Skeletal muscle tissue (tissue), 4 donors: ENCODE results near the gene ATP13A5. TPM values are rescaled to one million over a fixed set of nuclear protein-coding genes. Genes with fewer than 3 reads are reported as not detected.
A peak's percentile ranks its signal among the peaks of the same experiment; 100 is the strongest.

Experiments used
- H3K27ac ChIP-seq: one replicate; pipeline ENCODE4 v1.7.0; 2013; ENCODE audit warnings: mild to moderate bottlenecking, low read depth, low read length, inconsistent platforms
- H3K27me3 ChIP-seq, 3 donors: one replicate each; pipeline ENCODE4 v1.7.0; 2013; ENCODE audit warnings: low read length in 3 of 3; ENCODE audit not compliant: control insufficient read depth in 3 of 3, insufficient read depth in 3 of 3
- H3K36me3 ChIP-seq, 3 donors: one replicate each; pipeline ENCODE4 v1.7.0; 2013; ENCODE audit warnings: low read length in 3 of 3; ENCODE audit not compliant: control insufficient read depth in 3 of 3, insufficient read depth in 3 of 3
- H3K4me1 ChIP-seq, 3 donors: one replicate each; pipeline ENCODE4 v1.7.0; 2013; ENCODE audit warnings: low read length in 3 of 3, mild to moderate bottlenecking in 3 of 3; ENCODE audit not compliant: control insufficient read depth in 3 of 3, insufficient read depth in 3 of 3
- H3K4me3 ChIP-seq, 3 donors: one replicate each; pipeline ENCODE4 v1.7.0; 2013; ENCODE audit warnings: low read length in 3 of 3
- H3K9ac ChIP-seq, 3 donors: one replicate each; pipeline ENCODE4 v1.7.0; 2013; ENCODE audit warnings: low read length in 3 of 3, mild to moderate bottlenecking in 3 of 3, moderate library complexity in 2 of 3, low read depth in 1 of 3
- H3K9me3 ChIP-seq, 3 donors: one replicate each; pipeline ENCODE4 v1.7.0; 2013; ENCODE audit warnings: low read length in 3 of 3; ENCODE audit not compliant: control insufficient read depth in 3 of 3
- total RNA-seq: library from RNA; depleted of rRNA; stranded (reverse); fragments of >200 nt; gene quantifications from one replicate; pipeline ENCODE4 v1.2.3, GENCODE V29; 2014
- donor health status: Osteomylitis.

Gene ATP13A5
- total RNA-seq, 1 donor from 2014 or later, result not detected

DNA sequence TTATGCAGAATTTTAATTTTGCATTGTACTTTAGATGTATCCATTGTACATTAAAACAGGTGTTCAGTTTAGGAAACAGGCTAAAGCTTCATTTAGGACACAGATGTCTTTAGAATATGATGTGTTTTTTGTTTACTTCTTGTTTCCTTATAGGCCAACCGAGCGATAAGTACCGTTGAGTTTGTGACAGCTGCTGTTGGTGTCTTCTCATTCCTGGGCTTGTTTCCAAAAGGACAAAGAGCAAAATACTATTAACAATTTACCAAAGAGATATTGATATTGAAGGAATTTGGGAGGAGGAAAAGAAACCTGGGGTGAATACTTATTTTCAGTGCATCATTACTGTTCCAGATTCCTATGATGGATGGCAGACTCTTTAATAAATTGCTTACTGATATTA is 108.1 kb downstream of the ATP13A5 start:
- Histone ChIP-seq H3K27ac (no peak overlapping the region), H3K36me3 (peaks cover 0 to 3% (median 0%) of the 10 kb centered on the region in 3 donors), H3K4me1 (peaks cover 0 to 7% (median 6%) of the 10 kb centered on the region in 3 donors), H3K9me3 (no peaks in the 10 kb centered on the region), H3K4me3 (no peak overlapping the region), H3K27me3 (no peaks in the 10 kb centered on the region), H3K9ac (no peak overlapping the region)

DNA sequence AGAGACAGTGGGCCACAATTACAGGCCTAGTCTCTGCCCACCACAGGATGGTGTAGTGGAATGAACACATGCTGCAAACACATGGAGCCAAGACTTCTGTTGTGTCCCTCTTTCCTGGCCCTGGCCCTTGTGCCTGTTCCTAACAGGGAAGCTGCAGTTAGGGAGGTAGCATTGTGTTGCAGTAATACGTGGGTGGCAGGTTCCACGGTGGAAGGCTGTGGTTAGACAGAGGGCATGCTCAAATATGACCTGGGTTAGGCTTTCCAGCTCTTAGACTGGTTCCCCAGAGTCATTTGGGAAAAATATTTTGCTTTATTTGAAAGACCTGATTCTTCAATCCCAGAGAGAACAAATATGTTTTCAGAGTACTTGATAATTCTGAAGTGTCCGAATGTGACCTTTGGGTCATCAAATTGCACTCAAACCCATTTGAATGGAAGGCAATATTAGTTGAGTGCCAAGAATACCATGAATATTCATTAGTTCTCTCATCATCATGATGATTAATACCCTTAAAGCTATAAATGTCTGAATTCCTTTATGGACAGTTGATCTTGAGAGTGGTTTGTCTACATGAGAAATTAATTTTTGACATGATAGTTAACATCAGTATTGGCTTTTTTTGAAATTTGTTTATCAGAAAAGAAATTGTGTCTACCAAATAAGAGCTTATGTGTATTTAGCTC is 109.1 kb downstream of the ATP13A5 start:
- Histone ChIP-seq H3K27ac (no peak overlapping the region), H3K9me3 (no peaks in the 10 kb centered on the region), H3K27me3 (no peaks in the 10 kb centered on the region), H3K9ac (no peak overlapping the region), H3K36me3 (peaks cover 0 to 3% (median 0%) of the 10 kb centered on the region in 3 donors), H3K4me1 (peaks cover 0 to 7% (median 6%) of the 10 kb centered on the region in 3 donors), H3K4me3 (no peak overlapping the region)

DNA sequence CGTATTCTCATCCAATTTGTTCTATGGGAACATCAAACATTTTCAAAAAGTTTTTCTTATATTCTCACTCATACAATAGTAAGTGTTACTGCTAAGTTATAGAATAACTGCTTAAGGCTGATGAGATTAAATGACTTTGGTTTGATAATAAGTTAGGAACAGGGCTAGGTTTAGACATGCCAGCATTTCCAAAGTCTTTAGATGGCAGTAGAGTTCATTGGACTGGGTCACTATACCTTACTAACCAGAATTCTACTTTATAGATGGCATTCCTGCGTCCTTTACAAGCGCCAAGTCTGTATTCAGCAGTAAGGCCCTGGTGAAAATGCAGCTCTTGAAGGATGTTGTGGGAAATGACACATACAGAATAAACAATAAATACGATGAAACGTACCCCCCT is 115.8 kb downstream of the ATP13A5 start:
- Histone ChIP-seq H3K9me3 (no peaks in the 10 kb centered on the region), H3K4me3 (no peak overlapping the region), H3K9ac (no peak overlapping the region), H3K27me3 (no peaks in the 10 kb centered on the region), H3K4me1 (no peaks in the 10 kb centered on the region), H3K27ac (no peak overlapping the region), H3K36me3 (peaks cover 0 to 3% (median 0%) of the 10 kb centered on the region in 3 donors)

GRCh38 chr3:193261970-193262369 is 116.6 kb downstream of the ATP13A5 start:
- H3K4me3 ChIP-seq, result no peak overlapping the region
- H3K9ac ChIP-seq, result no peak overlapping the region
- no peaks in the 10 kb centered on the region for H3K36me3 ChIP-seq
- H3K9me3 ChIP-seq, result no peaks in the 10 kb centered on the region
- H3K4me1 ChIP-seq, result no peaks in the 10 kb centered on the region
- H3K27ac ChIP-seq, result no peak overlapping the region
- H3K27me3 ChIP-seq, result no peaks in the 10 kb centered on the region

DNA sequence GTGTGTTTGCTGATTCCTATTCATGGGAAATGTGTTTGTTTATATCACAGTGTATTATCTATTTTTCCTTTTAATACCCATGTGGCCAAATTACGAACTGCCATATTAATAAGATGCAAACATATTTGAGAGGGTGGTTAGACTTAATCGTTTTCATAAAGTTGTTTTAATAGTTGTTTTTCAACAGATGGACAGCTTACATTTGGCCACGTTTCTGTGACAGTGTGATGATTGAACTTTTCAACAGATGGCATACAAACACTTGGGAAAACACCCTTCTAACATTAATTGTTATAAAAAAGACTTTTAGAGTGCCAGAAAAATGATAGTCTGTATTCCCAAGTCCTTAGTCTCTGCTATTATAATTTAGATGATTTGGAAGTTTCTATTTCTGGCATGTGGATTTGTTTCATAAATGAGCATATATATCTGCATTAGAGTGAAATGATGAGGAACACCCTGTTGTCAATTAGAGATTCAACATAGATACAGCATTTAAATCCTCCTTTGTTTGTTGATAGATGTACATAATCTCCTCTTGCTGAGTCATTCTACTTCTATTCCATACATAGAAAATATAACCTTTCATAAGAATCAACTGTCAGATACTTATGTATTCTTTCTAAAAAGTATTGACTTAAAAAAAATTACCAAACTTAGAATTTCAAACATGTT is 124.4 kb downstream of the ATP13A5 start:
- Histone ChIP-seq H3K9me3 (peaks cover 0 to 6% (median under 1%) of the 10 kb centered on the region in 3 donors), H3K27me3 (no peaks in the 10 kb centered on the region), H3K4me1 (no peaks in the 10 kb centered on the region), H3K27ac (no peak overlapping the region), H3K4me3 (no peak overlapping the region), H3K36me3 (no peaks in the 10 kb centered on the region), H3K9ac (no peak overlapping the region)

DNA sequence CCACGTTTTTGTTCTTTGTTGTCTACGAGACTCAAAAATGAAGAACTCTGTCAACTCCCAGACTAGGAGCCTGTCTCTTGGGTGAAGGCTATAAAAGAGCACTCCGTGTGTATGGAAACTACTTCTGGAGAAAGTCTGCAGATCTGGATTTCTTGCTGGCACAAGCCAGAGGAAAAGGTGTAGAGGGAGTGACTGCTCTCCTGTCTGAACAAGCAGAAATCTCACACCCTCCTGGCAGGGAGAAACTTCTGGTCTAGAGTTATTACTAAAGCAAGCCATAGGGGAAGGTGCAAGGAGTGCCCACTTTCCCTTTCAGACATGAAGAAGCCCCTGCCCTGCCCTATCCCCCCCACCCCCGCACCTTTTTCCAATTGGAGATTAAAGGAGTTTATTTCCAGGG is 128.1 kb downstream of the ATP13A5 start:
- no peak overlapping the region for H3K4me3 ChIP-seq
- H3K27me3 ChIP-seq, result no peaks in the 10 kb centered on the region
- no peaks in the 10 kb centered on the region for H3K36me3 ChIP-seq
- no peaks in the 10 kb centered on the region for H3K4me1 ChIP-seq
- H3K9me3 ChIP-seq, result peaks cover 0 to 16% (median 4%) of the 10 kb centered on the region in 3 donors
- no peak overlapping the region for H3K27ac ChIP-seq
- no peak overlapping the region for H3K9ac ChIP-seq

- Histone ChIP-seq H3K4me1 (no peaks in the 10 kb centered on the region), H3K9me3 (peaks cover 0 to 16% (median 4%) of the 10 kb centered on the region in 3 donors), H3K4me3 (no peak overlapping the region), H3K27me3 (no peaks in the 10 kb centered on the region), H3K27ac (no peak overlapping the region), H3K9ac (no peak overlapping the region), H3K36me3 (no peaks in the 10 kb centered on the region)
Measured at GRCh38 chr3:193248848-193249468, 129.6 kb downstream of the ATP13A5 start.

- H3K9ac ChIP-seq, result no peak overlapping the region
- H3K4me1 ChIP-seq, result peaks cover 6 to 19% (median 13%) of the 10 kb centered on the region in 3 donors
- H3K36me3 ChIP-seq, result no peaks in the 10 kb centered on the region
- no peak overlapping the region for H3K27ac ChIP-seq
- H3K9me3 ChIP-seq, result peaks cover 0 to 6% (median 0%) of the 10 kb centered on the region in 3 donors
- no peak overlapping the region for H3K4me3 ChIP-seq
- H3K27me3 ChIP-seq, result no peaks in the 10 kb centered on the region
Measured at GRCh38 chr3:193243571-193243970, 135.0 kb downstream of the ATP13A5 start.

GRCh38 chr3:193241716-193242115 is 136.8 kb downstream of the ATP13A5 start:
- H3K36me3 ChIP-seq, result no peaks in the 10 kb centered on the region
- H3K4me3 ChIP-seq, result peak overlapping the region; percentile 50 to 74 (median 74)

More at GRCh38 chr3:193241716-193242115, 136.8 kb downstream of the ATP13A5 start:
- Histone ChIP-seq H3K4me1 (peaks cover 6 to 19% (median 13%) of the 10 kb centered on the region in 3 donors), H3K27me3 (no peaks in the 10 kb centered on the region), H3K9ac (peak overlapping the region; percentile 79 to 80 (median 80)), H3K27ac (peak overlapping the region; percentile 93), H3K9me3 (no peaks in the 10 kb centered on the region)
